Spinal cord (tissue), 10 donors: ENCODE results near the gene SNUPN. TPM values are rescaled to one million over a fixed set of nuclear protein-coding genes. Genes with fewer than 3 reads are reported as not detected.
"Not testable (repeated sequence)": the region's sequence is repeated elsewhere in the genome, so short reads cannot be mapped to it uniquely, and the experiment has no call there.

Experiments used
- DNase-seq, 6 donors: peaks; one replicate each; pipeline versions ENCODE4 v3.0.0 to v3.0.0-alpha.2; 2013 to 2015; ENCODE audit warnings: low spot score in 6 of 6, low read depth in 4 of 6
- H3K27ac ChIP-seq: one replicate; pipeline ENCODE4 v1.5.1; 2013; ENCODE audit warnings: low read depth, low read length, control low read depth
- H3K27me3 ChIP-seq: one replicate; pipeline ENCODE4 v1.6.1; 2013; ENCODE audit warnings: low read length; ENCODE audit not compliant: control insufficient read depth, insufficient read depth
- H3K36me3 ChIP-seq: one replicate; pipeline ENCODE4 v1.6.1; 2013; ENCODE audit warnings: low read length; ENCODE audit not compliant: control insufficient read depth, insufficient read depth
- H3K4me1 ChIP-seq: one replicate; pipeline ENCODE4 v1.6.1; 2013; ENCODE audit warnings: low read length; ENCODE audit not compliant: control insufficient read depth, insufficient read depth
- H3K4me3 ChIP-seq: one replicate; pipeline ENCODE4 v1.5.1; 2013; ENCODE audit warnings: low read depth, low read length, control low read depth
- H3K9me3 ChIP-seq: one replicate; pipeline ENCODE4 v1.6.1; 2013; ENCODE audit warnings: low read length; ENCODE audit not compliant: control insufficient read depth, insufficient read depth
- WGBS: methylation state at CpG from one replicate; pipeline ENCODE4 v1.1.5; 2013; ENCODE audit warnings: missing lambda C conversion rate; ENCODE audit not compliant: insufficient coverage; 5-methylcytosine and 5-hydroxymethylcytosine counted together
- polyA plus RNA-seq, 2 donors: library from polyadenylated mRNA; unstranded; fragments of 120-200 nt; gene quantifications; one replicate each; pipeline ENCODE4 v1.2.1, GENCODE V29; 2013; ENCODE audit not compliant: insufficient read length in 2 of 2
- total RNA-seq, 2 donors: library from RNA; depleted of rRNA in 1 of 2; stranded (reverse); fragments of 120-200 nt in 1 of 2; fragments of >200 nt in 1 of 2; gene quantifications; one replicate each; pipeline versions ENCODE4 v1.2.3 to v1.2.4, GENCODE V29; 2013 to 2014
- donor health status: healthy.

Gene SNUPN
- total and polyA plus RNA-seq, 4 donors = 23.8 to 34.8 (median 27.3) TPM

DNA sequence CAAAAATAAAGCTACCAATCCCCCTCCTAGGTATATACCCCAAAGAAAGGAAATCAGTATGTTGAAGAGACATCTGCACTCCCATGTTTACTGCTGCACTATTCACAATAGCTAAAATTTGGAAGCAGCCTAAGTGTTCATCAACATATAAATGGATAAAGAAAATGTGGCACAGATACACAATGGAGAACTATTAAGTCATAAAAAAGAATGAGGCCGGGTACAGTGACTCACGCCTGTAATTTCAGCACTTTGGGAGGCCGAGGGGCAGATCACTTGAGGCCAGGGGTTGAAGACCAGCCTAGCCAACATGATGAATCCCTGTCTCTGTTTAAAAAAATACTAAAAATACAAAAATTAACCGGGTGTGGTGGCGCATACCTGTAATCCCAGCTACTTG lies 36.5 kb downstream of the SNUPN start:
- peaks cover 23% of the 10 kb centered on the region for H3K36me3 ChIP-seq
- H3K4me3 ChIP-seq = no peak overlapping the region
- no peak overlapping the region for H3K27ac ChIP-seq
- H3K4me1 ChIP-seq = no peaks in the 10 kb centered on the region
- 100% methylated on average over 1 of the region's 5 CpGs for WGBS
- no peaks in the 10 kb centered on the region for H3K27me3 ChIP-seq
- no peak for DNase-seq
- H3K9me3 ChIP-seq = no peaks in the 10 kb centered on the region

DNA sequence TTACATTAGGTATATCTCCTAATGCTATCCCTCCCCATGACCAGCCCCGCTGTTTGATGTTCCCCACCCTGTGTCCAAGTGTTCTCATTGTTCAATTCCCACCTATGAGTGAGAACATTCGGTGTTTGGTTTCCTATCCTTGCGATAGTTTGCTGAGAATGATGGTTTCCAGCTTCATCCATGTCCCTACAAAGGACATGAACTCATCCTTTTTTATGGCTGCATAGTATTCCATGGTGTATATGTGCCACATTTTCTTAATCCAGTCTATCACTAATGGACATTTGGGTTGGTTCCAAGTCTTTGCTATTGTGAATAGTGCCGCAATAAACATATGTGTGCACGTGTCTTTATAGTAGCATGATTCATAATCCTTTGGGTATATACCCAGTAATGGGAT lies 39.1 kb downstream of the SNUPN start:
- not testable (repeated sequence) for H3K4me3 ChIP-seq, H3K27ac ChIP-seq
- no CpG with 5 or more reads among the region's 5 CpGs for WGBS

DNA sequence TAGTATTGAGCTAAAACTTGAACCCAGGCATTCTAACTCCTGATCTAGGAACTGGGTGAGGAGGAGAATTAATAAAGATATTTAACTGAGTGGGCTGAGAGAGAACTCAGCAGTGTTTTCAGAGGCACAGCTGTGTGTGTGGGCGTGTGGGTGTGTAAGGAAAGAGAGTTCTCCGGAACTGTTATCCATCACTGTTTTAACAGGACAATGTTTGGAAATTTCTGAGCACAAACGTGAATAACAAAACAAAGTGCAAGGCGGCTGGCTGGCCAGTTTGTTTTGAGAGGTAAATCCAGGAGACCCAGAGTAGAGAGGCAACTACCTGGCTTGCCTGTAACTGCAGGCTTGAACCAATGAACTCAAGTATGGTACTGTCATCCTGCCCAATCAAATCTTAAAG lies 41.4 kb downstream of the SNUPN start:
- Histone ChIP-seq H3K27me3 (no peaks in the 10 kb centered on the region), H3K4me1 (peaks cover 5% of the 10 kb centered on the region), H3K27ac (no peak overlapping the region), H3K36me3 (no peaks in the 10 kb centered on the region), H3K4me3 (no peak overlapping the region), H3K9me3 (no peaks in the 10 kb centered on the region)
- no peak for DNase-seq
- WGBS = 68% methylated on average over 4 of the region's 4 CpGs

More for the DNA sequence above, 39.1 kb downstream of the SNUPN start:
- H3K27me3 ChIP-seq, H3K4me1 ChIP-seq, DNase-seq, H3K36me3 ChIP-seq, H3K9me3 ChIP-seq: not testable (repeated sequence)

DNA sequence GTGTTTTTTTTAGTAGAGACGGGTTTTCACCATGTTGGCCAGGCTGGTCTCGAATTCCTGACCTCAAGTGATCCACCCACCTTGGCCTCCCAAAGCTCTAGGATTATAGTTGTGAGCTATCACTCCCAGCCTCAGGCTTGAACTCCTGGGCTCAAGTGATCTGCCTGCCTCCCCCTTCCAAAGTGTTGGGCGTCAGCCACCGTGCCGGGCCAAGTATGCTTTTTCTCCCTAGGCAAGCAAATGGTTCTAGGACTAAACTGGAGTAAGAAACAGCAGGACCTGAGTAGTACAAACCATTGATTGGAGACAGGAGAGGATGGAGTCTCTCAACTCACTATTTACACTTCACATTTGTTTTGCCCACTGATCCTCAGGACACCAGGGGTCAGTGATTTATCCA lies 41.8 kb downstream of the SNUPN start:
- peaks cover 5% of the 10 kb centered on the region for H3K4me1 ChIP-seq
- H3K27ac ChIP-seq = no peak overlapping the region
- H3K9me3 ChIP-seq = no peaks in the 10 kb centered on the region
- no CpG with 5 or more reads among the region's 5 CpGs for WGBS
- H3K36me3 ChIP-seq = no peaks in the 10 kb centered on the region
- no peak overlapping the region for H3K4me3 ChIP-seq
- DNase-seq = no peak
- H3K27me3 ChIP-seq = no peaks in the 10 kb centered on the region

DNA sequence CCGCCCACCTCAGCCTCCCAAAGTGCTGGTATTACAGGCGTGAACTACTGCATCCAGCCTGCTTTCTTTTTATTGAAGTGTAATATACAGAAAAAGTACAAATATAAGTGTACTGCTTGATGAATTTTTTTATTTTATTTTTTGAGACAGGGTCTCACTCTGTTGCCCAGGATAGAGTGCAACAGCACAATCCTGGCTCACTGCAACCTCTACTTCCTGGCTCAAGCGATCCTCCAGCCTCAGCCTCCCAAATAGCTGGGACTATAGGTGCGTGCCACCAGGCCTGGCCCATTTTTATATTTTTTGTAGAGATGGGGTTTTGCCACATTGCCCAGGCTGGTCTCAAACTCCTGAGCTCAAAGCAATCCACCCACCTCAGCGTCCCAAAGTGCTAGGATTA lies 42.6 kb downstream of the SNUPN start:
- not testable (repeated sequence) for H3K4me3 ChIP-seq, H3K27me3 ChIP-seq, DNase-seq, H3K9me3 ChIP-seq, H3K27ac ChIP-seq, H3K4me1 ChIP-seq, H3K36me3 ChIP-seq
- WGBS = 88% methylated on average over 1 of the region's 5 CpGs

DNA sequence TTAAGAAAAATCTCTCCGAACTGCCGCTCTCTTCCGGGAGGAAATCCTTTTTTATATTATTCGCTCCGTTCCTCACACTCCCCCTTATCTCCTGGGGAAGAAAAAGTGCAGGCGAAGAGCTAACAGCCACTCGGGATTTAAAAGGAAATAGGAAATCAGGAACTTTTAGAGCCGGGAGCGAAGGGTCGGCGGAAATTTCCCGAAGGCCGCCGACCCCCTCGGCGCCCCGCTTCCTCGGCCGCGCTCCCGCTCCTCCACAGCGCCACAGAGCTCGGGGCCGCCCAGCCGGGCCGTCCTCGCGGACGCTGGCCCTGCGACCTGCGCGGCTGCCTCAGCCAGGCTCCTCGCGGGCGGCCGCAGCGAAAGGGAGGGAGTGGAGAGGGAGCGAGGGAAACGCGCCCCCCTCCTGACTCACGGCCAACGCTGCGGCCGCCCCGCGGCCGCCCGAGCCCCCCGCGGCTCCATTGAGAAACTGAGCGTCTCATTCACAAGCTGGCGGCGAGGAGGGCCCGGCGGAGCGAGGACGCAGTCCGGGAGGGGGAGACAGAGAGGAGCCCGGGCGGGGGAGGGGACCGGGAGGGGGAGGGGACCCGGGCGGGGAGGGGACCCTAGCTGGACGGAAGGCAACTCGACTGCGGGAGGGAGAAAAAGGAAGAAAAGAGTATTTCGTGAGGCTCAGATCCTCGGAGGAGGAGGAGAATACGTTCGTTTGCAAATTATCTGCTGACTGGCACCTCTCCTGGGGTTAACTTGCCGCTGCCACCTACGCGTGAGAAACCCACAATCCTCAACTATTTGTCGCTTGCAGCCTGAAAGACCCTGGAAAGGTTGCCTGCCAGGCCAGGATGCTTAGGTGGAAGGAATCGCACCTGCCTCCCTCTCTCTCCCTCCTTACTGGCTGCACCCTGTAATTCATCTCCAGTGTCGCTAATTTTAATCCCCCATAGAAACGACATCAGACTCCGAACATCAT lies 46.3 kb downstream of the SNUPN start, which contains the start of gene PTPN9:
TSS of gene PTPN9 (minus strand) at position 368 of the 973 bp plus-strand sequence. CDS start 539 bp downstream, outside the sequence.
- Histone ChIP-seq H3K27ac (peak within 1 kb of the TSS; percentile 80), H3K4me3 (peak within 1 kb of the TSS; percentile 65), H3K27me3 (no peaks in the 10 kb centered on the region), H3K4me1 (peaks cover 16% of the 10 kb centered on the region), H3K9me3 (no peaks in the 10 kb centered on the region), H3K36me3 (no peaks in the 10 kb centered on the region)
- WGBS = 0% methylated on average over 49 of the region's 78 CpGs
- peak; percentile 62 to 95 (median 79) for DNase-seq

DNA sequence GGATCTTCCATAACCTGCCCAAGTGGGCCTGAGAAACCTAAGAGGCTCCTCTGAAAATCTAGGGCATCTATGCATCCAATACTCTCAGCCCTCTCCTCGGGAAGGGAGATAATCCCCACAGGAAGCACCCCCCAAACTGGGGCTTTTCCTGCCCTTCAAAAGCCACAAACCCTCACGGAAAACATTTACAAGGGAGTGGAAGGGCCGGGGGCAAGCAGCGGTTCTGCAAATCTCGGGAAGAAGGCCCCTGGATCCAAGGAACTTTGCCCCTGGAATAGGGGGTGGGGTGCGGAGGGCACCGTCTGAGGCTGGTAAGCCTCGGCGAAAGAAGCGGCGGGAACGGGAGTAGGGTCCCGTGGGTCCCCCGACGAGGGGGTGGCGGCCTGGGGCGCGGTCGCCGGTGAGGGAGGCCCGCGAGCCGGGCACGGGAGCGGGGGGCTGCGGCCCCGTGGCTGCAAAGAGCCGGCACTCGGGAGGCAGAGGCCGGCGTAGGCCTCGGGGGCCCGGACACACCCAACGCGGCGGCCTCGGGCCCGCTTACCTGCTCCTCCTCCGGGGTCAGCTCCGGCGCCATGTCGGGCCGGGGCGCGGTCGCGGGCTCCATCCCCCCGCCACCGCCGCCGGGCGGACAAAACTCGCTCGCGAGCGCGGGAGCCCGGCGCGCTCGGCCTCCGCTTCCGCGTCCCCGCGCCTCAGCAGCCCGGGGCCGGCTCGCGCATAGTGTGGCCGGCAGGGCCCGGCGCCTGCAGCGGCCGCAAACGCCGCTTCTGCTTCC lies 47.2 kb downstream of the SNUPN start:
- Histone ChIP-seq H3K9me3 (no peaks in the 10 kb centered on the region), H3K27me3 (no peaks in the 10 kb centered on the region), H3K4me1 (peaks cover 16% of the 10 kb centered on the region), H3K27ac (peak overlapping the region; percentile 80), H3K36me3 (no peaks in the 10 kb centered on the region), H3K4me3 (peak overlapping the region; percentile 65)
- DNase-seq = peak in 2 of 6 donors; percentile 24 to 69
- under 1% methylated on average over 70 of the region's 77 CpGs for WGBS

DNA sequence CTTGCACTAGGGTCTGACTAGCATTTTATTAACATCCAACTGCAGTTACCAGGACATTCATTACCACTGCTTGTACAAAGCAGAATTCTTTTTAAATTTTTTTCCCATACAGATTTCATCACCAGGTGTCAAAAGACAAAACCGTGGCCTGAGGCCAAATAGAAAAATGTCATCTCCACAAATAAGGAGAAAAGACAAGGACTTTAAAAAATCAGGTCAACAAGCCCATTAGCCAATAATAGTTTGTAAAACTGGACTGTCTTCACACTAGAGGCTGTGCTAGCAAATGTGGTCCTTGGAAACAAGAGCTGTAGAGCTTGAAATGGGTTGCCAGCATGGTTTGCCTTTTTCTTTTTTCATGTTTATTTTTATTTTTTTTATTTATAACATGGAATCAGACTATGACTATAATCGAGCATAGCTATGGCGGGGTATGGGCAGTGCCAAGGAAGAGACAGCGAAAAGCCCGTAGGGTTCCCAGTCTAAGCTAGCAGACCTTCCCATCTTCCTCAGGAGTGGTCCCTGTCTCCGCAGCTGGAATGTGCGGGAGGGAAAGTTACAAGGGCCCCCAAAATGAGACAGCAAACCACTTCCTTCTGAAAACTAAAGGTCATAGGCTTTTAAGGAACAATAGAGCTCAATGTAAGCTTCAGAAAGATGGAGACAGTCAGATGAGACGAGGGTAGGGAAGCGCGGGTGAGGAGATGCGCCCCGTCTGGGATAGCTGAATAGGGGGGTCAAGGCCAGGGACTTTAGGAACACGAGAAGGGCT lies 47.9 kb downstream of the SNUPN start:
- Histone ChIP-seq H3K27ac (peak overlapping the region; percentile 65), H3K4me3 (peak overlapping the region; percentile 65), H3K27me3 (no peaks in the 10 kb centered on the region), H3K9me3 (no peaks in the 10 kb centered on the region), H3K4me1 (peaks cover 16% of the 10 kb centered on the region), H3K36me3 (no peaks in the 10 kb centered on the region)
- 0% methylated on average over 8 of the region's 13 CpGs for WGBS
- peak in 5 of 6 donors; percentile 15 to 57 (median 36) for DNase-seq
